AG08396 (cell line): ENCODE measurements around the gene CFAP57.

ENCODE experiments used
- DNase-seq: peaks from one replicate; pipeline ENCODE4 v3.0.0; 2012; ENCODE audit warnings: low spot score, mixed read lengths

Gene CFAP57

GRCh38 chr1:43299101-43299500 lies 127.0 kb downstream of the CFAP57 start:
- no peak for DNase-seq

GRCh38 chr1:43300378-43301094 lies 128.4 kb downstream of the CFAP57 start, which contains the start of gene TIE1:
Gene TIE1 (plus strand): TSS chr1:43300982. CDS start chr1:43301072, 90 bp downstream.
- no peak for DNase-seq

- DNase-seq, result no peak
These were observed 130.1 kb downstream of the CFAP57 start for GRCh38 chr1:43302201-43302600.

- DNase-seq, result no peak
These were observed 130.8 kb downstream of the CFAP57 start for GRCh38 chr1:43302721-43303470.

- no peak for DNase-seq
These were observed 131.6 kb downstream of the CFAP57 start for GRCh38 chr1:43303471-43304313.
